PC-3 (cell line): ENCODE measurements around the gene DHRS2.

ENCODE experiments used
- EZH2 ChIP-seq: fragments of 300-600 bp; sonication (generic); IDR thresholded peaks from one replicate; pipeline ENCODE4 v1.6.1; 2017; ENCODE audit warnings: antibody characterized with exemption, mild to moderate bottlenecking, low read length; ENCODE audit not compliant: unreplicated experiment
- EZH2phosphoT487 ChIP-seq: fragments of 300-600 bp; sonication (generic); IDR thresholded peaks from 2 replicates; pipeline ENCODE4 v1.6.1; 2018; ENCODE audit warnings: mild to moderate bottlenecking, antibody characterized with exemption, low read length, borderline replicate concordance
- TF ChIP-seq, protein P1 (sequence below): fragments of 300-600 bp; sonication (generic); conservative IDR thresholded peaks from 2 replicates; pipeline ENCODE4 v1.5.1; 2017; ENCODE audit warnings: antibody characterized with exemption, low read depth, mild to moderate bottlenecking, low read length

DNA sequence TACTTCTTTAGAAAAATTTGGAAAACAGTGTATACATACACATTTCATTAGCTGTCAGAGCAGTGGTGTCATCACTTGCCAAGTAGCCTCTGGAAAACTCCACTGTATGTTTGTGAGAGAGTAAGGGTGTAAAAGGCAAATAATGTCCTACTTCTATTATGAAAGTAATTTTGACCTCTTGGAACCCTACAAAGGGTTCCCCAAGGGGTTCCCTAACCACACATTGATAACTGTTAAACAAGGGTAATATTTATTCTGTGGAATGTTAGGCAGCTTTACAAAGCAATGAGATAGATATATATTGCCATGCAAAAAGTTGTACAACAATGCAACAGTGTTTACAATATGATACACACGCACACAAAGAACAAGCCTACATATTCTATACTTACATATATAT, 18.6 kb upstream of the DHRS2 start:
- TF ChIP-seq, protein P1, sequence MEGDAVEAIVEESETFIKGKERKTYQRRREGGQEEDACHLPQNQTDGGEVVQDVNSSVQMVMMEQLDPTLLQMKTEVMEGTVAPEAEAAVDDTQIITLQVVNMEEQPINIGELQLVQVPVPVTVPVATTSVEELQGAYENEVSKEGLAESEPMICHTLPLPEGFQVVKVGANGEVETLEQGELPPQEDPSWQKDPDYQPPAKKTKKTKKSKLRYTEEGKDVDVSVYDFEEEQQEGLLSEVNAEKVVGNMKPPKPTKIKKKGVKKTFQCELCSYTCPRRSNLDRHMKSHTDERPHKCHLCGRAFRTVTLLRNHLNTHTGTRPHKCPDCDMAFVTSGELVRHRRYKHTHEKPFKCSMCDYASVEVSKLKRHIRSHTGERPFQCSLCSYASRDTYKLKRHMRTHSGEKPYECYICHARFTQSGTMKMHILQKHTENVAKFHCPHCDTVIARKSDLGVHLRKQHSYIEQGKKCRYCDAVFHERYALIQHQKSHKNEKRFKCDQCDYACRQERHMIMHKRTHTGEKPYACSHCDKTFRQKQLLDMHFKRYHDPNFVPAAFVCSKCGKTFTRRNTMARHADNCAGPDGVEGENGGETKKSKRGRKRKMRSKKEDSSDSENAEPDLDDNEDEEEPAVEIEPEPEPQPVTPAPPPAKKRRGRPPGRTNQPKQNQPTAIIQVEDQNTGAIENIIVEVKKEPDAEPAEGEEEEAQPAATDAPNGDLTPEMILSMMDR = no peak
- TF ChIP-seq EZH2 = no peak
- no peak for TF ChIP-seq EZH2phosphoT487
